Cardiac muscle cell (in vitro differentiated cells and primary cell): ENCODE data around the gene CD3G. TPM values are rescaled to one million over a fixed set of nuclear protein-coding genes. Genes with fewer than 3 reads are reported as not detected.

Source experiments
- DNase-seq, 2 donors: peaks; one replicate each; pipeline versions ENCODE4 v3.0.0 to v3.0.0-alpha.2; 2010 to 2017; ENCODE audit warnings: low read depth in 1 of 2, low spot score in 1 of 2
- H3K27ac ChIP-seq: fragments of 200-600 bp; sonication (generic); 2 replicates; pipeline ENCODE4 v1.5.1; 2016
- H3K27me3 ChIP-seq: fragments of 200-600 bp; sonication (generic); 2 replicates; pipeline ENCODE4 v1.6.0; 2016; ENCODE audit warnings: control low read depth
- H3K36me3 ChIP-seq: fragments of 200-600 bp; sonication (generic); 2 replicates; pipeline ENCODE4 v1.5.1; 2016; ENCODE audit warnings: control low read depth
- H3K4me1 ChIP-seq: fragments of 200-600 bp; sonication (generic); 2 replicates; pipeline ENCODE4 v1.8.1; 2017; ENCODE audit warnings: low read depth, mild to moderate bottlenecking, mixed run types
- H3K4me3 ChIP-seq: fragments of 200-600 bp; sonication (generic); 2 replicates; pipeline ENCODE4 v1.5.1; 2016; ENCODE audit warnings: mild to moderate bottlenecking
- H3K9me3 ChIP-seq: fragments of 200-600 bp; sonication (generic); 2 replicates; pipeline ENCODE4 v1.5.1; 2017; ENCODE audit warnings: low read depth, mild to moderate bottlenecking, control low read depth
- CTCF ChIP-seq: IDR thresholded peaks from 2 replicates; pipeline ENCODE4 v1.5.1; 2012; ENCODE audit warnings: low read depth, mild to moderate bottlenecking, low read length
- polyA plus RNA-seq: library from polyadenylated mRNA; unstranded; fragments of >200 nt; fragmentation: Nextera tagmentation; extraction: Ambion mirVana; gene quantifications from 2 replicates; pipeline ENCODE4 v1.2.1, GENCODE V29; 2016
- total RNA-seq: library from RNA; depleted of rRNA; stranded (reverse); fragments of >200 nt; gene quantifications from 2 replicates; pipeline ENCODE4 v1.2.3, GENCODE V29; 2016

Gene CD3G
- total RNA-seq = not detected in 2 replicates
- polyA plus RNA-seq = not detected in 2 replicates

- Histone ChIP-seq H3K36me3 (no peaks in the 10 kb centered on the region), H3K4me1 (no peaks in the 10 kb centered on the region), H3K27ac (no peak within 1 kb of the TSS), H3K9me3 (no peaks in the 10 kb centered on the region), H3K4me3 (no peak within 1 kb of the TSS), H3K27me3 (peaks cover 39% of the 10 kb centered on the region)
- no peak for DNase-seq
- no peak for TF ChIP-seq CTCF
Measured at GRCh38 chr11:118343981-118344515, at the start of gene CD3G. CD3G (plus strand) TSS chr11:118344344; CDS start chr11:118344424, 80 bp downstream.

DNA sequence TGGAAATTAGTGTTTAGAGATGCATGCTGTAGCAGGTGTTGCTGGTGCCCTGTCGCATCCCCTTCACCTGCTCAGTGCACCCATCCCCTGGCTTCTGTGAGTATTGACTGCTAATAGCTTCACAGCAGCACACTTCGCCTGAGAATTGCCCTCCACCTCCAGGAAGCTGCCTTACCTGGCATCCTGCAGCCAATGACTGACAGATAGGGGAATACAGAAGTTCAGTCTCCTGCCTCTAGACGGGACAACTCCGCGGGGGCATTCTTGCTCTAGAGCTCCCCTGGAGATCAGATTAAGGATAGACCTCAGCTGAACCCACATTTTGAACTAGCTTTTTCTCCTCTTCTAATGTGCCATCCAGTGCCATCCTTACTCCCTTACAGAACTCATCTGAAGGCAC is 48.9 kb upstream of the CD3G start:
- no peaks in the 10 kb centered on the region for H3K4me1 ChIP-seq
- no peaks in the 10 kb centered on the region for H3K9me3 ChIP-seq
- no peak for TF ChIP-seq CTCF
- H3K36me3 ChIP-seq = no peaks in the 10 kb centered on the region
- peaks cover 34% of the 10 kb centered on the region for H3K27me3 ChIP-seq
- H3K4me3 ChIP-seq = no peak overlapping the region
- no peak overlapping the region for H3K27ac ChIP-seq
- DNase-seq = no peak

- Histone ChIP-seq H3K36me3 (no peaks in the 10 kb centered on the region), H3K27ac (no peak overlapping the region), H3K27me3 (peaks cover 41% of the 10 kb centered on the region), H3K9me3 (no peaks in the 10 kb centered on the region), H3K4me3 (no peak overlapping the region), H3K4me1 (no peaks in the 10 kb centered on the region)
- peak; percentile 28 to 41 for DNase-seq
- peak; percentile 59 for TF ChIP-seq CTCF
Measured at GRCh38 chr11:118295815-118296454, 48.2 kb upstream of the CD3G start.

GRCh38 chr11:118301600-118302195 is 42.4 kb upstream of the CD3G start:
- Histone ChIP-seq H3K9me3 (no peaks in the 10 kb centered on the region), H3K27me3 (peaks cover 26% of the 10 kb centered on the region), H3K4me1 (no peaks in the 10 kb centered on the region), H3K36me3 (no peaks in the 10 kb centered on the region), H3K4me3 (no peak overlapping the region), H3K27ac (no peak overlapping the region)
- TF ChIP-seq CTCF = no peak
- DNase-seq = no peak

GRCh38 chr11:118304227-118304567 is 39.9 kb upstream of the CD3G start:
- H3K9me3 ChIP-seq = no peaks in the 10 kb centered on the region
- no peaks in the 10 kb centered on the region for H3K36me3 ChIP-seq
- H3K4me3 ChIP-seq = no peak overlapping the region
- no peaks in the 10 kb centered on the region for H3K4me1 ChIP-seq
- no peak for TF ChIP-seq CTCF
- no peak overlapping the region for H3K27ac ChIP-seq
- no peak for DNase-seq
- peaks cover 26% of the 10 kb centered on the region for H3K27me3 ChIP-seq
